Measurements from ENCODE around the gene XRCC5. TPM values are rescaled to one million over a fixed set of nuclear protein-coding genes. Genes with fewer than 3 reads are reported as not detected.

Gene XRCC5
- total RNA-seq, 2 donors from 2014 or later, result 116 to 152 TPM

DNA sequence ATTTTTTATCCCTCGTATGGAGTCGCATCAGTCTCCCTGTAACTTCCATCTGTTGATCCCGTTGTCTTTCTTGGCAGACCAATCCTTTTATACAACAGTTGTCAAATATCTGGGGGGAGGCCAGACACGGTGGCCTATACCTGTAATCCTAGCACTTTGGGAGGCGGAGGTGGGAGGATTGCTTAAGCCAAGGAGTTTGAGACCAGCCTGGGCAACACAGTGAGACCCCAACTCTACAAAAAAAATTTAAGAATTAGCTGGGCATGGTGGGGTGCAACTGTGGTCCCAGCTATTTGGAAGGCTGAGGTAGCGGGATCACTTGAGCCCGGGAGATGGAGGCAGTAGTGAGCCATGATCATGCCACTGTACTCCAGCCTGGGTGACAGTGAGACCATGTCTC is 2.0 kb downstream of the XRCC5 start:
- Histone ChIP-seq H3K36me3 (peaks cover 0 to 4% of the 10 kb centered on the region in 2 donors), H3K4me3 (no peak overlapping the region), H3K4me1 (replicated peaks) (peaks cover 5% of the 10 kb centered on the region), H3K27me3 (replicated peaks; ENCODE audit: insufficient read depth) (no peaks in the 10 kb centered on the region), H3K9me3 (no peaks in the 10 kb centered on the region), H3K27ac (no peak overlapping the region)
- no peak for DNase-seq (ENCODE audit: low spot score)
- 79% methylated on average over 7 of the region's 7 CpGs for WGBS
- intact Hi-C loops (cut with DNase I), result loop anchor here (10.0 kb wide), 1 partner anchor 304 kb away; the partner anchor contains the start of gene SMARCAL1
- no peak for TF ChIP-seq POLR2A (IDR thresholded peaks at IDR 0.05)
- no peak for TF ChIP-seq CTCF (IDR thresholded peaks at IDR 0.05)
- no peak for TF ChIP-seq POLR2AphosphoS5 (IDR thresholded peaks at IDR 0.05)

DNA sequence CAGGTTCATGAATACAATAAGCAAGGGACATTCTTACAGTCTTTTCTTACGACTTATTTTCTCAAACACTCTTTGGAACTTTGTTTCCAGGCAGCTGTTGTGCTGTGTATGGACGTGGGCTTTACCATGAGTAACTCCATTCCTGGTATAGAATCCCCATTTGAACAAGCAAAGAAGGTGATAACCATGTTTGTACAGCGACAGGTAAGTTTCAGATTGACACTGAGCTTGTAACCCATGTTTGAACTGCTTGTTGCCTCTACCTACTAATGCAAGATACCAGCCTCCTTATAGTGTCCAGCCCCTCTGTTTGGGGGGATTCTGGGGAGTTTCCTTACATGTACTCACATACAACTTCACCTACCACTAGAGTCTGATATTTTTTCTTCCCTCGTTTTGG is 3.8 kb downstream of the XRCC5 start:
- intact Hi-C loops (cut with DNase I), result loop anchor here (10.0 kb wide), 1 partner anchor 302 kb away; the partner anchor contains the start of gene SMARCAL1

DNA sequence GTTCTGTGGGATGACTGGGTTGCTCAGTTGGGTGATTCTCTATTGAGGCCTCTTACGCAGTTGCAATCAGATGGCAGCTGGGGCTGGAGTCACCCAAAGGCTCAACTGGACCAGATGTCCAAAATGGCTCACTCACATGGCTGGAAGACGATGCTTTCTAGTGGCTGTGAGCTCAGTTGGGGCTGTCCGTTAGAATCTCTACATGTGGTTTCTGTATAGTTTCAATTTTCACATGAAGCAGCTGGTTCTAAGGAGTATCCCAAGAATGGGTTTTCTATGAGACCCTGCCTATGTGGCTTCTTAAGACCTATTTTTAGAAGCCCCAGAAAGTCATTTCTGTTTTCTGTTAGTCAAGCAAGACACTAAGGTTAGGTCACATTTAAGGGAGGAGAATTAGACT is 4.4 kb downstream of the XRCC5 start:
- intact Hi-C loops (cut with DNase I), result loop anchor here (10.0 kb wide), 1 partner anchor 301 kb away; the partner anchor contains the start of gene SMARCAL1
- WGBS, result 83% methylated on average over 3 of the region's 3 CpGs
- DNase-seq (ENCODE audit: low spot score), result no peak
- H3K27me3 ChIP-seq (replicated peaks; ENCODE audit: insufficient read depth), result no peaks in the 10 kb centered on the region
- H3K36me3 ChIP-seq, result peaks cover 0 to 4% of the 10 kb centered on the region in 2 donors
- TF ChIP-seq CTCF (IDR thresholded peaks at IDR 0.05) (no peak), POLR2AphosphoS5 (IDR thresholded peaks at IDR 0.05) (no peak), POLR2A (IDR thresholded peaks at IDR 0.05) (no peak)
- H3K27ac ChIP-seq, result no peak overlapping the region
- H3K4me1 ChIP-seq (replicated peaks), result peaks cover 5% of the 10 kb centered on the region
- no peaks in the 10 kb centered on the region for H3K9me3 ChIP-seq
- no peak overlapping the region for H3K4me3 ChIP-seq

More for the DNA sequence above, 3.8 kb downstream of the XRCC5 start:
- Histone ChIP-seq H3K4me3 (no peak overlapping the region), H3K27me3 (replicated peaks; ENCODE audit: insufficient read depth) (no peaks in the 10 kb centered on the region), H3K4me1 (replicated peaks) (peaks cover 5% of the 10 kb centered on the region), H3K9me3 (no peaks in the 10 kb centered on the region), H3K36me3 (peaks cover 0 to 4% of the 10 kb centered on the region in 2 donors), H3K27ac (no peak overlapping the region)
- no peak for TF ChIP-seq POLR2A (IDR thresholded peaks at IDR 0.05)
- no peak for TF ChIP-seq POLR2AphosphoS5 (IDR thresholded peaks at IDR 0.05)
- TF ChIP-seq CTCF (IDR thresholded peaks at IDR 0.05), result no peak
- no peak for DNase-seq (ENCODE audit: low spot score)
- WGBS, result 74% methylated on average over 4 of the region's 4 CpGs

- H3K4me1 ChIP-seq (replicated peaks), result peaks cover 5% of the 10 kb centered on the region
- peak overlapping the region in 1 of 2 donors; percentile 32 for H3K27ac ChIP-seq
- intact Hi-C loops (cut with DNase I), result loop anchor here (10.0 kb wide), 1 partner anchor 300 kb away; the partner anchor contains the start of gene SMARCAL1
- peaks cover 0 to 4% of the 10 kb centered on the region in 2 donors for H3K36me3 ChIP-seq
- TF ChIP-seq POLR2A (IDR thresholded peaks at IDR 0.05), result no peak
- no peak for TF ChIP-seq POLR2AphosphoS5 (IDR thresholded peaks at IDR 0.05)
- TF ChIP-seq CTCF (IDR thresholded peaks at IDR 0.05), result no peak
- H3K27me3 ChIP-seq (replicated peaks; ENCODE audit: insufficient read depth), result no peaks in the 10 kb centered on the region
- no peaks in the 10 kb centered on the region for H3K9me3 ChIP-seq
- no peak overlapping the region for H3K4me3 ChIP-seq
- WGBS, result 27% methylated on average over 4 of the region's 4 CpGs
- no peak for DNase-seq (ENCODE audit: low spot score)
These were observed 5.2 kb downstream of the XRCC5 start for GRCh38 chr2:216114382-216114713.

All from prostate gland (tissue), 2 donors.